GM12801 (cell line): ENCODE data around the gene ADGRG7.

ENCODE experiments used
- TF ChIP-seq, protein P1 (sequence below): IDR thresholded peaks from one replicate; pipeline ENCODE4 v1.5.1; 2011; ENCODE audit warnings: control low read depth; ENCODE audit not compliant: insufficient read length; ENCODE audit errors: extremely low read depth

The ADGRG7 gene

DNA sequence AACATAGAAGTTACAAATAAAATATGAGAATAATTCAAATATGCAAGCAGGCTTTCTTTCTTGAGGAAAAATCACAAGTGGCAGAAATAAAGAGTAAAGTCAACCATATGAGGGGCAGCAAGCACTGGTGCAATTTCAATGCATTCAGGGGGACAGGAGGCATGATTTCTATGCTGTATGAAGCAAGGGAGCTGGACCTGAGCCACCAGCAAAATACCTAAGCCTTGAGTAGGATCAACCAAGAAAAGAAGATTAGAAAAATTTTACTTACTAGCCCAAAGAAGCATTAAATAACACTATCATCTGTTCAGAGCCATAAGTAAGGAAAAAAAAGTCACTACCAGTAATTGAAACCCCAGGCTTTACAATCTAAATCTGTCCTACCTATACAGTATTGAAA is 6.3 kb downstream of the ADGRG7 start:
- TF ChIP-seq, protein P1, sequence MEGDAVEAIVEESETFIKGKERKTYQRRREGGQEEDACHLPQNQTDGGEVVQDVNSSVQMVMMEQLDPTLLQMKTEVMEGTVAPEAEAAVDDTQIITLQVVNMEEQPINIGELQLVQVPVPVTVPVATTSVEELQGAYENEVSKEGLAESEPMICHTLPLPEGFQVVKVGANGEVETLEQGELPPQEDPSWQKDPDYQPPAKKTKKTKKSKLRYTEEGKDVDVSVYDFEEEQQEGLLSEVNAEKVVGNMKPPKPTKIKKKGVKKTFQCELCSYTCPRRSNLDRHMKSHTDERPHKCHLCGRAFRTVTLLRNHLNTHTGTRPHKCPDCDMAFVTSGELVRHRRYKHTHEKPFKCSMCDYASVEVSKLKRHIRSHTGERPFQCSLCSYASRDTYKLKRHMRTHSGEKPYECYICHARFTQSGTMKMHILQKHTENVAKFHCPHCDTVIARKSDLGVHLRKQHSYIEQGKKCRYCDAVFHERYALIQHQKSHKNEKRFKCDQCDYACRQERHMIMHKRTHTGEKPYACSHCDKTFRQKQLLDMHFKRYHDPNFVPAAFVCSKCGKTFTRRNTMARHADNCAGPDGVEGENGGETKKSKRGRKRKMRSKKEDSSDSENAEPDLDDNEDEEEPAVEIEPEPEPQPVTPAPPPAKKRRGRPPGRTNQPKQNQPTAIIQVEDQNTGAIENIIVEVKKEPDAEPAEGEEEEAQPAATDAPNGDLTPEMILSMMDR, result no peak

DNA sequence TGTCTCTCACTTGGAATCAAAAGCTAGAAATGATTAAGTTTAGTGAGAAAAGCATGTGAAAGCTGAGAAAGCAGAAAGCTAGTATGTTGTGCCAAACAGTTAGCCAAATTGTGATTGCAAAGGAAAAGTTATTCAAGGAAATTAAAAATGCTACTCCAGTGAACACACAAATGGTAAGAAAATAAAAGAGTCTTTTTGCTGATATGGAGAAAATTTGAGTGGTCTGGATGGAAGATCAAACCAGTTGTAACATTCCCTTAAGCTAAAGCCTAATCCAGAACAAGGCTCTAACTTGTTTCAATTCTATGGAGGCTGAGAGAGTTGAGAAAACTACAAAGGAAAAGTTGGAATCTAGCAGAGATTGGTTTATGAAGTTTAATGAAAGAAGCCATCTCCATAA is 11.8 kb downstream of the ADGRG7 start:
- TF ChIP-seq, protein P1, result no peak

DNA sequence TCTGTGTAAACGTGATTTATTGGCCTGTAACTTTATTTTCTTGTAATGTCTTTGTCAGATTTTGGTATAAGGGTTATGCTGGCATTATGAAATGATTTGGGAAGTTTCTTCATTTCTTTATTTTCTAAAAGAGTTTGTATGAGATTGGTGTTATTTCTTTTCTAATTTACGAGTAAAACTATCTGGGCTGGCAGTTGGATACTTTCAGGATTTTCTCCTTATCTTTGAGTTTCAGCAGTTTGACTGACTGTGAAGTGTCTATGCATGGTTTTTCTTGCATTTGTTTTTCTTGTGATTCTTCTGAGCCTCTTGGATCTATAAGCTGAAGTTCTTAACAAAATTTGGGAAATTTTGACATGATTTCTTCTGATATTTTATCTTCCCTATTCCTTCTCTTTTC is 18.1 kb downstream of the ADGRG7 start:
- TF ChIP-seq, protein P1, result no peak

DNA sequence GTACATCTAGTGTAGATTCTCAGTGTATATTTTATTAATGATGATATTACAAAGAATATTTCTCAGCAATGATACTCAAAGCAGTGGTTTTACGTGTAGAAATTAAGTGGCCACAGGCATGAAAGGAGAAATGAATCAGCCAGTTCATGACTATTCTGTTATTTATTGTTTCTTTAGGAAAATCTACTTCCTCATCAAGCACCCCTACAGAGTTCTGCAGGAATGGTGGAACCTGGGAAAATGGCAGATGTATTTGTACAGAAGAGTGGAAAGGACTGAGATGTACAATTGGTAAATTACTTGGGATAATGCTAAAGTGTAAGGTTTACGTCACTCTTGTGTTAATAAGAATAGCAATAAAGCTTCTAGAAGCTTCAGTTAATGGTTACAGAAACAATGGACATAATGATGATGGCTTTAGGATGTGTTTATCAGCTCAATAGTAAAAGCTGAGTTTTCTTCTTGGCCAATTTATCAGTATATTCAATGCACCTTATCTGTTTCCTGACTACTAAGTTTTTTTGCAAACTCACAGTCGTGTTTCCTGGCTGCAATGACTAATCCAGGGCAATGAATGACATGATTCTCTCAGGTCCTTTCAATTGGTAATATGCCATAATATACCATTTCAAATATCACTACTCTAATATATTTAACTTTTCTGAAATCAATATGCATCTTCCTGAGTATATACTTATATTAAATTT is 20.2 kb downstream of the ADGRG7 start:
- TF ChIP-seq, protein P1, result no peak

DNA sequence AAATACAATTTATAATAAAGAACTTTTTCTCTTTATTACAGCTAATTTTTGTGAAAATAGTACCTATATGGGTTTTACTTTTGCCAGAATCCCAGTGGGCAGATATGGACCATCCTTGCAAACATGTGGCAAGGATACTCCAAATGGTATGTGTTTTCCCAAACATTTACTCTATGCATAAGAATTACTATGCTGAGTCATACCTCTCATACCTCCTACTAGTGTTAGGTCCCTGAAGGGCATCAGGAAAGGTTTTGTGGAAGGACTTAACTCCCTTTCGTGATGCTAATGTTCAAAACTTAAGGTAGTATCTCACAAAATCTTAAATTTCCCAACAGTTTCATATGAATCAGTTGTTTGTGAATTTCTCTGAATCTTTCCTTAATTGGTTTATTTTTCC is 21.3 kb downstream of the ADGRG7 start:
- TF ChIP-seq, protein P1, result no peak

DNA sequence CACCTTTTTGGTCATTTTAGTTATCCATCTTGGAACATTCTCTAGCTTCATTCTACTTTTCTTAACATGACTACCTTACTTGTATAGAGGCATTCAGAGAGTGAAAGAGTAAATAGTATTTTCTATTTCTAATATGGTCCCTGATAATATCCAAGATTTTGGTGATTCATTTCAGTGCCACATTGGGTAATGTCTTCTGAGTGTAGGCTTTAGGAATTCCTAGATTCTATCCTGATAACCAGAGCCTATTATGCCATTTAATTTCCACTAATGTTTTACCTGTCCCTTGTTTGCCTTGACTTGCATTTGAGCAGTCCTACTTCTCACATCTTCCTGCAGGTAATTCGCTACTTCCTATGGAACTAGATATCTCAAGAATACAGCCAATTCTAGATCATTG is 21.8 kb downstream of the ADGRG7 start:
- TF ChIP-seq, protein P1, result no peak

DNA sequence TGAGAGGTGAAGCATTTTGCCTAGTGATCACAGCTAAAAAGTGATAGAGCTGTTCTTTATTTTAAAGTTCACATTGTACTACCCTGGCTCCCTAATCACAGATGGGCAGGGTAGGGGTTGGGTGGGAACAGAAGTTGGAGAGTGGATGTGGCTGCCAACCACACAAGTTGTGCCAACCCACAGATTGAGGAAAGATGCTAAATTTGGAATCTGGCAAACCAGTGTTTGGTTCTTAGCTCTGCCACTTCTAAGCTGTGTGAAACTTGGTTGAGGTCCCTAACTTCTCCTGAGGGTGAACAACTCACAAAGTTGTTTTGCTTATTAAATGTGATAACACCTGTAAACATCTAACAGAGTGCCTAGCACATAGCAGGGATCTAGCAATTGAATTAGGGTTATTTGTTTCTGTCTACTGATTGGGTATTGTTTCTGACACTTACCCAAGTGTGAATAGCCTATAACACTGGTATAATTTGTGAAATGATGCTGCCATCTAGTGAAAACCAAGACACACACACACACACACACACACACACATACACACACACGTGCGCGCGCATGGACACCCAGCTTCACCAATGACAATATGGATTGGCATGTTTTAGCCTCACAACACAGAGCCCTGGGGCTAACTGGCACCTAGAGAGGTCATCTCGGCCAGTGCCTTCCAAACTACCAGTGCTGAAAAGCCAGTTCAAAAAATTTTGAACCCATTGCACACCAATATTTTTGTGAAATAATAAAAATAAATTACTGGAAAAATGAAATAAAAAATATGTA is 25.3 kb downstream of the ADGRG7 start:
- TF ChIP-seq, protein P1, result no peak
